ENCODE results near the gene SETD7. TPM values are rescaled to one million over a fixed set of nuclear protein-coding genes. Genes with fewer than 3 reads are reported as not detected.

SETD7 gene
- total RNA-seq, 1 donor from 2014 or later: 11.1 TPM

DNA sequence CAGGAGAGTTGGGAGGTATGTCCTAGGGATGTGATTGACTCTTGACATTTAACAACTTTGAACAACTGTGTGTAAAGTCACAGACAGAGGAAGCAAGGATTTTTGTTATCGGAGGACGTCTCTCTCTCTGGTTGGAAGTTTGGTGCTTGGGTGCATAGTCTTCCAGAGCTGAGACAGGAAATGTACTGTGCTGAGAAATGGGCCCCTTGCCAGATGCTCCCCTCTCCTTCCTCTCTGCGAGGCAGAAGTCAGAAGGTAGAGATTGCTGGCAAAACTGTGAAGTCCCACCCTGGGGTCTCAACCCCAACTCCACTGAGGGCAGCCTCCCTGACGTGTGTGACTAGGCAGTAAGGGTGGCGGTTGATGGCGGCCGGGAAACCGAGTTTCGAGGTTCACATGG lies 49.2 kb downstream of the SETD7 start:
- intact Hi-C loops (cut with micrococcal nuclease): no loop called here
- CTCF ChIA-PET: interaction anchor here (1.0 kb wide), 1 partner anchor 9 kb away, joined by 3 read pairs; no protein-coding TSS in a partner anchor
- Mint-ChIP-seq H3K36me3 (ENCODE audit: low read depth) (peaks cover 59% of the 10 kb centered on the region), H3K27me3 (no peaks in the 10 kb centered on the region), H3K27ac (no peak overlapping the region), H3K9me3 (peaks cover 3% of the 10 kb centered on the region), H3K4me3 (no peak overlapping the region), H3K4me1 (no peaks in the 10 kb centered on the region)
- TF ChIP-seq, protein P1, sequence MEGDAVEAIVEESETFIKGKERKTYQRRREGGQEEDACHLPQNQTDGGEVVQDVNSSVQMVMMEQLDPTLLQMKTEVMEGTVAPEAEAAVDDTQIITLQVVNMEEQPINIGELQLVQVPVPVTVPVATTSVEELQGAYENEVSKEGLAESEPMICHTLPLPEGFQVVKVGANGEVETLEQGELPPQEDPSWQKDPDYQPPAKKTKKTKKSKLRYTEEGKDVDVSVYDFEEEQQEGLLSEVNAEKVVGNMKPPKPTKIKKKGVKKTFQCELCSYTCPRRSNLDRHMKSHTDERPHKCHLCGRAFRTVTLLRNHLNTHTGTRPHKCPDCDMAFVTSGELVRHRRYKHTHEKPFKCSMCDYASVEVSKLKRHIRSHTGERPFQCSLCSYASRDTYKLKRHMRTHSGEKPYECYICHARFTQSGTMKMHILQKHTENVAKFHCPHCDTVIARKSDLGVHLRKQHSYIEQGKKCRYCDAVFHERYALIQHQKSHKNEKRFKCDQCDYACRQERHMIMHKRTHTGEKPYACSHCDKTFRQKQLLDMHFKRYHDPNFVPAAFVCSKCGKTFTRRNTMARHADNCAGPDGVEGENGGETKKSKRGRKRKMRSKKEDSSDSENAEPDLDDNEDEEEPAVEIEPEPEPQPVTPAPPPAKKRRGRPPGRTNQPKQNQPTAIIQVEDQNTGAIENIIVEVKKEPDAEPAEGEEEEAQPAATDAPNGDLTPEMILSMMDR (IDR thresholded peaks at IDR 0.05): no peak
- DNase-seq (no peak), ATAC-seq (ENCODE audit: low read depth) (no peak)
- POLR2A ChIA-PET: no interaction called here

DNA sequence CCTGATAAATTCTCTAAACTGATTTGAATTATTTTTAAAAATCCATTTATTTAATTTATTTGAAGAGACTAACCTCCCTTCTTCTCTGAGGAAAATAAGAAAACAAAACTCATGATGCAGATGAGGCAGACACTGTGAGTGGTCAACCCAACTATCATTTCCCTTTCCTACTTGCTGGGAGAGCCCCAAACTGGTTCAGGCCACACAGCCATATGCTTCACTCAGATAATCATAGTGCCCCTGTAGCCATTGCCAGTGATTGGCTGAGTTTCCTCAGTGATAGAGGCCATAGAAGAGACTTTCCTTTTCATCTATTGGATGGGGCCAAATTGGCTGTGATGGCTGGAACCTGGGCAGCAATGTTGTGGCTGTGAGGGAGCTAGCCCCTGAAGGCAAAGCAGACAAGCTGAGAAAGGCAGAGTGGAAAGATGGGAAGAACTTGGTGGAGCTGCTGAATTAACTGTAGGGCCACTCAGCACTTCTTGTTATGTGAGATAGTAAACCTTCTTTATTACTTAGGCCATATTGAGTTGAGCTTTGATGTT lies 52.3 kb downstream of the SETD7 start:
- CTCF ChIA-PET: no interaction called here
- ATAC-seq (ENCODE audit: low read depth): no peak

DNA sequence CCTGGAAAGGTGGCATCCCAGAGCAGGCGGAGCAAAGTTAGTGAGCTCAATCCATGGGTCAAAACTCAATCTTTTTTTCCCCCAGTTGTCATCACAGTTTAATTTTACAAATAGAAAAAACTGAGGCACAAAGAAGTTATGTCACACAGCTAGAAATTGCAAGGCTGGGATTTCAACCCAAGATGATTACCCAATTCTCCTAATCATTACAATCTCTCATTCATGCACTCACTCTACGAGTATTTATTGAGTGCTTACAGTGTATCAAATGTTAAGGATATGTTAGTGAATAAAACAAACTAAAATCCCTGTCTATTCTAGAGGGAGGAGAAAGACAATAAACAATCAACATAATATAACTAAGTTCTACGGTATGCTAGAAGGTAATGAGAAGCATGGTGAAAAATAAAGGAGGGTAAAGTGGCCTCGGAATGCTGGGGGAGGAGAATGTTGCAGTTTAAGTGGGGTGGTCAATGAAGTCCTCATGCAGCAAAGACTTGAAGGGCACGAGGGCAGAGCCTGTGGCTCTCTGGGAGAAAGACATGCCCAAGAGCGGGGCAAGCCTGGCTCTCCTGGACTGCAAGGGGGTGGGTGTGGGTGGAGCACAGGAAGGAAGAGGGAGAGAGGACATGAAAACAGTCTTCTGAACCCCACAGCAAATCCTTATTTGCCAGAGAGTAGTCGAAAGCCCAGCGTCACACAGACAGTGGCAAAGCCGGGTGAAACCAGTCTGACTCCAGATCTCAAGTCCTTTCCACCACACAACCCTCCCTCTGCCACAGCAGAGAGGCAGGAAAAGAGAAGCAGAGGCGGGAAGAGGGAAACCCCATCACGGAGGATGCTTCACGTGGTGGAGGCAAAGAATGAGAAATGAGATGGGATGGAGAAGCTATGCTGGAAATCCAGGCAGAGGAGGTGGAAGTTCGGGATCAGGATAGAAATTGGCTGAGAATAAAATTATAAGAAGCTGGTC lies 53.8 kb downstream of the SETD7 start:
- POLR2A ChIA-PET: no interaction called here

More for the DNA sequence above, 52.3 kb downstream of the SETD7 start:
- H3K9me3 Mint-ChIP-seq: peaks cover 3% of the 10 kb centered on the region
- intact Hi-C loops (cut with micrococcal nuclease): no loop called here
- no peak overlapping the region for H3K27ac Mint-ChIP-seq
- H3K4me3 Mint-ChIP-seq: no peak overlapping the region
- no peaks in the 10 kb centered on the region for H3K27me3 Mint-ChIP-seq
- peaks cover 30% of the 10 kb centered on the region for H3K36me3 Mint-ChIP-seq (ENCODE audit: low read depth)
- H3K4me1 Mint-ChIP-seq: no peaks in the 10 kb centered on the region
- DNase-seq: no peak
- POLR2A ChIA-PET: no interaction called here
- TF ChIP-seq, protein P1 (IDR thresholded peaks at IDR 0.05): no peak

DNA sequence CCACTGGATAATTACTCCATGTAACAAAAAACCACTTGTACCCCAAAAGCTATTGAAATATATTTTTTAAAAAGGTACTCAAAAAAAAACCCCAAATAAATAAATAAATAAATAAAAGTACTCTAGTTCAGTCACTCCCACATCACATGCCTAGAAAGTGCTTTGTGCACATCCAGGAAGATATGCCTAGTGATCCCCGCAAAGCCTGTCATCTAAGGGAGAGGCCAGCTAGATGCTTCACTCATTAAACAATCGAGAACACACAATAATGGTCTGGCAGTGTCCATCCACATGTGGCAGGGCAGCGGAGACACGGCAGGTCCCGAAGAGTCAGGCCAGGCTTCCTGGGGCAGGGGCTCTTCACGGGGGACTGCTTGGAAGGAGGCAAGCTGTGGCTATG lies 54.5 kb downstream of the SETD7 start:
- H3K36me3 Mint-ChIP-seq (ENCODE audit: low read depth): peaks cover 16% of the 10 kb centered on the region
- CTCF ChIA-PET: no interaction called here

More for the DNA sequence above, 53.8 kb downstream of the SETD7 start:
- no peak for ATAC-seq (ENCODE audit: low read depth)
- H3K4me1 Mint-ChIP-seq: no peaks in the 10 kb centered on the region
- intact Hi-C loops (cut with micrococcal nuclease): loop anchor here (2.0 kb wide), 1 partner anchor 47 kb away; the partner anchor contains the start of gene RAB33B
- H3K27ac Mint-ChIP-seq: no peak overlapping the region
- peaks cover 3% of the 10 kb centered on the region for H3K9me3 Mint-ChIP-seq
- DNase-seq: no peak
- TF ChIP-seq, protein P1 (IDR thresholded peaks at IDR 0.05): no peak
- H3K27me3 Mint-ChIP-seq: no peaks in the 10 kb centered on the region
- H3K4me3 Mint-ChIP-seq: no peak overlapping the region
- CTCF ChIA-PET: no interaction called here
- H3K36me3 Mint-ChIP-seq (ENCODE audit: low read depth): peaks cover 23% of the 10 kb centered on the region

More for the DNA sequence above, 54.5 kb downstream of the SETD7 start:
- TF ChIP-seq, protein P1 (IDR thresholded peaks at IDR 0.05): no peak
- Mint-ChIP-seq H3K4me1 (no peaks in the 10 kb centered on the region), H3K9me3 (peaks cover 3% of the 10 kb centered on the region), H3K27ac (no peak overlapping the region), H3K27me3 (no peaks in the 10 kb centered on the region), H3K4me3 (no peak overlapping the region)
- DNase-seq (no peak), ATAC-seq (ENCODE audit: low read depth) (no peak)
- POLR2A ChIA-PET: no interaction called here
- intact Hi-C loops (cut with micrococcal nuclease): loop anchor here (2.0 kb wide), 1 partner anchor 47 kb away; the partner anchor contains the start of gene RAB33B

All from activated B cell treated with CpG ODN at 0.5 μM for 24 hours (primary cell).